IPS-NIHi11 (cell line): ENCODE data around the gene CYSRT1.

Experiments used
- DNase-seq: peaks from one replicate; pipeline ENCODE4 v3.0.0; 2012; ENCODE audit warnings: mixed read lengths, low spot score

CYSRT1 gene

GRCh38 chr9:137212520-137212919 lies 12.5 kb upstream of the CYSRT1 start:
- no peak for DNase-seq

DNA sequence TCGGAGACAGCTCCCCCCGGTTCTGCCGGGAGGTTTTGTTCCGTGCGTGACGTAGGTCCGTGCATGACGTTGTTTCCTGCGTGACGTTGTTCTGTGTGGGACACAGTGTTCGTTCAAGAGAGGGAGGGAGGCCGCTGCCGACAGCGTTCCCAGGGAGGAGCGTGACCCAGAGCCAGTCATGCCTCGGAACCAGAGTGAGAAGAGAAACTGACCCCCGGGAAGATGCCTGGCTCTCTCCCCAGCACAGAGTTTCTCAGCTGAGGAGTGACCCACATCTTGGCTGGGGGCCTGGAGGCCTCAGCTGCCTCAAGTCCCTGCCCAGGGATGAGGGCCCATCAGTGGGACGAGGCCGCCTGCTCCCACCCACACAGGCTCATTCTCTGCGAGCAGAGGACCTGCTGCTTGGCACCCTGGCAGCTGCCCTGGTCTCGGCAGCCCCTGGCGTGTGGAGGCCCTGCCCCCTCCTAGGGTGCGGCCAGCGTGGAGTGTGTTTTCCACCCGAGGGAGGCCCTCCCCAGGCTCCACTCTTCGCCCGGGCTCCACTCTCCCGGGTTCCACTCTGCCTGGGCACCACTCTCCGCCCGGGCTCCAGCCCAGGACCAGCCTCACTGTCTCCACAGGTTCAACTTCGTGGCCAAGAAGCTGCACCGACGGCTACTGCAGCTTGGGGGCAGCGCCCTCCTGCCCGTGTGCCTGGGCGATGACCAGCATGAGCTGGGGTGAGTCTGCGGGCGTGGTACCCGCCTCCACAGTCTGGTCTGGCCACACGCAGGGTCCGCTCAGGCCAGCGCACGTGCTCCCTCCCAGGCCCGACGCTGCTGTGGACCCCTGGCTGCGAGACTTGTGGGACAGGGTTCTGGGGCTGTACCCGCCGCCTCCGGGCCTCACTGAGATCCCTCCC lies 11.6 kb upstream of the CYSRT1 start:
- DNase-seq, result peak; percentile 57

- no peak for DNase-seq
Measured at GRCh38 chr9:137214620-137215019, 10.4 kb upstream of the CYSRT1 start.

DNA sequence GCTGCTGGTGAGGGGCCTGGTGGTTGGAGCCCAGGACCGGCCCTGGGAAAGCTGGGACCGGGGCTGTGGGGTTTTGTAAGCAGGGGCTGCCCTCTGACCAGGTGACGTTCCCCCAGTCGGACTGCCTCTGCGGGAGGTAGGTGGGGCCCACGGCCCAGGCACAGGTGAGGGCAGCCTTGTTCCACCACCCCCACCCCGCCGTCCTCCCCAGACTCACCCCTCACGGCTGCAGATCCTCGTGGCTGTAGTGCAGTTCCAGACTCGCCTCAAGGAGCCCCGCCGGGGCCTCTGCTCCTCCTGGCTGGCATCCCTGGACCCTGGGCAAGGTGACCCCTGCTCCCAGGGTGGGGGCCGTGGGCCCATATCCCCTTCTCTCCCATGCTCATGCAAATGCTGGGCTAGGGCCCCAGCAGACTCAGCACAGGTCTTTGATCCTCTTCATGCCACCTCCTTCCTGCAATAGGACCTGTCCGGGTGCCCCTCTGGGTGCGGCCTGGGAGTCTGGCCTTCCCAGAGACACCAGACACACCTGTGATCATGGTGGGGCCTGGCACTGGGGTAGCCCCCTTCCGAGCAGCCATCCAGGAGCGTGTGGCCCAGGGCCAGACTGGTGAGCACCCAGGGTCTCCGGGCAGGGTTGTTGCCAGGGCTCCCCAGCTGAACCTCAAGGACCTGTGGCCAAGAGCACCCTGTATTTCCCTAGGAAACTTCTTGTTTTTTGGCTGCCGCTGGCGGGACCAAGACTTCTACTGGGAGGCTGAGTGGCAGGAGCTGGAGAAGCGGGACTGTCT lies 9.6 kb upstream of the CYSRT1 start:
- DNase-seq, result no peak

- DNase-seq, result no peak
Measured at GRCh38 chr9:137216188-137216965, 8.6 kb upstream of the CYSRT1 start.

DNA sequence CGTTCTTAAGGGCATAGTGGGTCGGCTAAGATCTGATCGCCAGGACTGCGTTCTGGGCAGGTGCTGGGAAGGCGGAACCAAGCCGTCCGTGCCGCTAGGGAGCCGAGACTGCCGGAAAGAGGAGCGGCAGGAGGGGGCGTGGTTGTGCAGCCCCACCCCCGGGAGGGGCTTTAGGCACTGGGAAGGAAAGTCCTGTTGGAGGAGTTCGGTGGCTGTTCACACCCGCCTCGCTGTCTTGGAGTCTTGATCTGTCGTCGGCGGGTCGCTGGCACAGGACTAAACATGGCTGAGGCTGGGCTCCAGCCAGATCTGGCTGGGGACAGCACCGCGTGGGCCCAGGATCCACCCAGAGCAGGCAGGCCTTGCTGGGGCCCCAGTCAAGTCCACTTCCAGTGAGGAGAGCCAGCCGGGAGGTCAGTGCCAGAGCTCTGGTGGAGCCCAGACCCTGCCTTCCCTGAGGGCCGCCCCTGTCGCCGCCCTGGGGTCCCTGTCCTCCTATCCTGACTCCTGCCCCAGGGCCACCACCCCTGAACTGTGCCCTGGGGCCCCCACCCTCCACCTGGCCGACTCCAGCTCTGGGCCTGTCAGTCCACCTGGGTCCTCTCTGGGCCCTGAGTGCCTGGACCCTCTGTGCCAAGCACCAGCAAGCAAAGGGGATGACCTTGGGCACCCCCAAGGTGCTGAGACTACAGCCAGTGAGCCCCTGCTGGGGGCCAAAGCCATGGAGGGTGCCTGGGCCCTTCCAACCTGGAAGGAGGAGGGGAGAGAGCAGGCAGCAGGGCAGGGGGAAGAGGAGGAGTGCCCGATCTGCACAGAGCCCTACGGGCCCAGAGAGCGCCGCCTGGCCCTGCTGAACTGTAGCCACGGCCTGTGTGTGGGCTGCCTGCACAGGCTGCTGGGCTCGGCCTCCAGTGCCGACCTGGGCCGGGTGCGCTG lies 7.4 kb upstream of the CYSRT1 start:
- peak; percentile 94 for DNase-seq

DNA sequence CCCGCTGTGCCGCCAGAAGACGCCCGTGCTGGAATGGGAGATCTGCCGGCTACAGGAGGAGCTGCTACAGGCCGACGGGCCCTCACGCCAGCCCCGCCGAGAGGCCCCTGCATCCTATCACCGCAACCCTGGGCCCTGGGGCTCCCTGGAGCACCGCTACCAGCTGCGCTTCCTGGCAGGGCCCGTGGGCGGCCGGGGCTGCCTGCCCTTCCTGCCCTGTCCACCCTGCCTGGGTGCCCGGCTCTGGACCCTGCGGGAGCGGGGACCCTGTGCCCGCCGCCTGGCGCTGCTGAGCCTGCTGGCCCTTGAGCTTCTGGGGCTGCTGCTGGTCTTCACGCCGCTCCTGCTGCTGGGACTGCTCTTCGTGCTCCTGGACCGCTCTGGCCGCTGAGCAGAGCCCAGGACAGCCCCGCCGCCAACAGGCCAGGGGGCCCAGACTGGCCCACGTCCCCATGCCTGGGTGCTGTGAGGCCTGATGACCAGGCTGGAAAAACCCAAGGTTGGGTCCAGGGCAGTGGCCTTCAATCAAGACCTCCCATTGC lies 6.7 kb upstream of the CYSRT1 start:
- DNase-seq, result no peak

DNA sequence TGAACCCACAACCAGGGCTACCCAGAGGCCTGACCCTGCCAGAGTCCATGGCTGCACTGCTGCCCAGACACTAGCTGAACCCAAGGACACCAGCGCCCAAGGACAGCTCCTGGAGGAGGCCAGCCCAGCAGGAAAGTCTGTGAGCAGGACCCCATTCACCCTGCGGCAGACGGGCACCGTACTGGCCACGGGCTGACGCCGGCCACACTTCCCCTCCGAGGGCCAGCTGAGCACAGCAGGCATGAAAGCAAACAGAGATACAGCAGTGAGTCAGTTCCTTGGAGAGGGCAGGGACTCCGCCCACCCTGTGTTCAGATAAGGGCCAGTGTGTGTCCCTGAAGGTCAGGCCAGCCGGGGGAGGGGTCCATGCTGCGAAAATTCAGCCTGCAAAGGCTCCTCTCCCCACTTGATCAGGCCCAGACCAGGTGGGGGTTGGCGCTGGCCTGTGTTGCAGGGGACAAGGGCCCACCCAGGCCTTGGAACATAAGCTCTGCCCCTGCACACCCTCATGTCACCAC lies 6.2 kb upstream of the CYSRT1 start:
- DNase-seq, result peak; percentile 23

DNA sequence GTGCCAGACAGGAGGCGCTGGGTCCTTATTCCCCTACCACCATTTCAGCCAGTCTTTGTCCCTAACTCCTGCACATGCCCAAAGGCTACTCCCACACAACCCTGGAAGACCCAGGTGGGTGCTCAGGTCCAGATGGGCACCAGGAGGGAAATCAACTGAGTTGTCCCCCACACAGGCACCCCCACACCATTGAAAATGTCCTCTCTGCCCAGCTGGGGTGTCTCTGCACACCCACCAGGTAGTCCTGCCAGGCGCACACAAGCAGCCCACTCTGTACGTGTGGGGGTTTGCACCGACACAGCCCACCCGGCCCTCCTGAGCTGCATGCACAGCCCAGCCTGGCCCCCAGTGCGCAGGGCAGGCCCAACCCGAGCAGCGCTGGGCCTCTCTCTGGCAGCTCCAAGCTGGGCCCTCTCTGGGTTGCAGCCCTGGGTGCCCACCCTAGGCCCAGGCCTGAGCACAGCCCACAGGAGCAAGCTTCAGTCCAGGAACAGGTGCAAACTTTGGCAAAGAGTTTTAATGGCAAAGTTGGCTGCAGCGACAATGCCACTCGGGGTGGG lies 5.1 kb upstream of the CYSRT1 start:
- no peak for DNase-seq

DNA sequence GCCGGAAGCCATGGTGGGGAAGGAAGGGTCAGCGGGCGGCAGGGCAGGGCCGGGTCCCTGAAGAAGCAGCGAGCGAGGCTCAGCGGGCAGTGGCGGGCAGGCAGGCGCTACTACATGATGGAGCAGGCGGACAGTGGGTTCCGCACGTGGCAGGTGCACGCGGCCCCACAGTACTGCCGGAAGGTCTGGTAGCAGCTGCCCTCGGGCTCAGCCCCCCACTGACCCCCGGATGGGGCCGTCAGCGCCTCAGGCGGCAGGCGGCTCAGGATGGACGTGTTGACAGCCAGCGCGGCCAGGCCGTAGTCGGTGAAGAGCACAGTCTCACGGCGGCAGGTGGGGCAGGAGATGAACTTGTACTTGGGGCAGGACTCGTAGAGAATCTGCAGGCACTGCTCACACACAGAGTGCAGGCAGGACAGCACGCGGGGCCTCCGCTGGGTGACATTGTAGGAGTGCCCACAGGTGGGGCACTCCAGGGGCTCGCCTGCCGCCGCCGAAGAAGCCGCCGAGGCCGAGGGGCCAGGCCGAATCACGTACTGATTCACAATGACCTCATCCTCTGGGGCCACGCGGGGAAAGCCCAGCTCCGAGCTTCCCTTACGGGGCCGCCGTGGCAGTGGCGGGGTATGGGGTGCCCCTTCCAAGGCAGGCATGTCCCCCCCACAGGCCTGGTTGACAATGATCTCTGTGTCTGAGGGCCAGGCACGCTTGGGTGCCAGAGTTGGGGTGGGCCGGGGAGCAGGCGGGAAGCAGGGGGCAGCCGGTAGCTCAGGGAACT lies 4.5 kb upstream of the CYSRT1 start:
- DNase-seq, result peak; percentile 8

DNA sequence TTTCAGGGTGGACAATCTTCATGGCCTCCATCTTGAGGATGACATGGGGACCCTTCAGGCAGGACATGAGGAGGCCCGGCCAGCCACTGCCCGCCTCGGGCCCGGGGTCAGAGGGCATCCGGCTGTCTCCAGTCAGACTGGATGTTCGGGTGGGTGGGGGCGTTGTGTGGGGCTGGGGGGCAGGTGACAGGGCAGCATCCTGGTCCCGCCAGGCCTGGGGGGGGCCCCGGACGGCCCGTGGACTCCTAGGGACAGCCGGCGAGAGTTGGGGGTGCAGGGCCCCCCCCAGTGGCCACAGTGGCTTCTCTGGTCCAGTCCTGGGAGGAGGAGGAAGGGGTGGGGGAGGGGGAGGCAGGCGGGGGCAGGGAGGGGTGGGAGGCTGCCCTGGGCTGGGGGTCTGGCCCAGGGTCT lies 3.9 kb upstream of the CYSRT1 start:
- DNase-seq, result no peak

GRCh38 chr9:137221506-137222111 lies 3.4 kb upstream of the CYSRT1 start:
- DNase-seq, result peak; percentile 61

- DNase-seq, result no peak
Measured at GRCh38 chr9:137222190-137223077, 2.5 kb upstream of the CYSRT1 start, which contains the start of gene RNF208. Gene RNF208, minus strand, starts transcription at chr9:137222240. Its CDS starts 1,028 bp downstream, at chr9:137221212.

- peak; percentile 91 for DNase-seq
Measured at GRCh38 chr9:137223078-137223970, 1.6 kb upstream of the CYSRT1 start.

DNA sequence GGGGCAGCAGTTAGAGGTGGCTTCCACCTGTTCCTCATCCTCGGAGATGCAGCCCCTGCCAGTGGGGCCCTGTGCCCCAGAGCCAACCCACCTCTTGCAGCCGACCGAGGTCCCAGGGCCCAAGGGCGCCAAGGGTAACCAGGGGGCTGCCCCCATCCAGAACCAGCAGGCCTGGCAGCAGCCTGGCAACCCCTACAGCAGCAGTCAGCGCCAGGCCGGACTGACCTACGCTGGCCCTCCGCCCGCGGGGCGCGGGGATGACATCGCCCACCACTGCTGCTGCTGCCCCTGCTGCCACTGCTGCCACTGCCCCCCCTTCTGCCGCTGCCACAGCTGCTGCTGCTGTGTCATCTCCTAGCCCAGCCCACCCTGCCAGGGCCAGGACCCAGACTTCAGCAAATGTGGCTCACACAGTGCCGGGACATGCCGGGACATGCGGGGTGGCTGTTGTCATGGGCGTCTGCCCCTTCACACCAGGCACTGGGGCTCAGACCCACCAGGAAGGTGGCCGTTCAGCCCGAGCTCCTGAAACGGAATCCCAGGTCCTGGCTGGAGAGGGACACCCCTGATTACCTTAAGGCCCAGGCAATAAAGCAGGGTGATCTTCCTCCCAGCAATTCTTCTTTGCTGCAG lies 841 bp downstream of the CYSRT1 start:
- no peak for DNase-seq

GRCh38 chr9:137226338-137227053 lies 1.5 kb downstream of the CYSRT1 start:
- DNase-seq, result no peak
